H9 (cell line): Measurements from ENCODE around the gene SPHKAP. TPM values are rescaled to one million over a fixed set of nuclear protein-coding genes. Genes with fewer than 3 reads are reported as not detected.

Experiments used
- DNase-seq: peaks from one replicate; pipeline ENCODE4 v3.0.0-alpha.2; 2017
- H2AFZ ChIP-seq: one replicate; pipeline ENCODE4 v1.6.1; 2013; ENCODE audit warnings: mild to moderate bottlenecking, low read length, control low read depth, moderate library complexity
- H2AK5ac ChIP-seq: 2 replicates; pipeline ENCODE4 v1.6.1; 2013; ENCODE audit warnings: low read length, control low read depth, mixed read lengths; ENCODE audit not compliant: insufficient read length
- H2BK120ac ChIP-seq: one replicate; pipeline ENCODE4 v1.6.1; 2013; ENCODE audit warnings: low read depth, mild to moderate bottlenecking, low read length, control low read depth, inconsistent platforms; ENCODE audit not compliant: poor library complexity, severe bottlenecking
- H2BK12ac ChIP-seq: 2 replicates; pipeline ENCODE4 v1.6.1; 2013; ENCODE audit warnings: low read length, control low read depth, mixed read lengths, low read depth; ENCODE audit not compliant: insufficient read length
- H2BK15ac ChIP-seq: 2 replicates; pipeline ENCODE4 v1.6.1; 2013; ENCODE audit warnings: low read depth, low read length, control low read depth
- H2BK20ac ChIP-seq: one replicate; pipeline ENCODE4 v1.6.1; 2013; ENCODE audit warnings: low read depth, mild to moderate bottlenecking, low read length, control low read depth, inconsistent platforms; ENCODE audit not compliant: poor library complexity, severe bottlenecking
- H2BK5ac ChIP-seq: 2 replicates; pipeline ENCODE4 v1.6.1; 2013; ENCODE audit warnings: low read length, control low read depth, mixed read lengths; ENCODE audit not compliant: insufficient read length
- H3K14ac ChIP-seq: 2 replicates; pipeline ENCODE4 v1.6.1; 2013; ENCODE audit warnings: low read length, control low read depth; ENCODE audit not compliant: insufficient read depth
- H3K18ac ChIP-seq: 2 replicates; pipeline ENCODE4 v1.6.1; 2013; ENCODE audit warnings: low read depth, mild to moderate bottlenecking, mixed read lengths, low read length, control low read depth; ENCODE audit not compliant: insufficient read length
- H3K23ac ChIP-seq: 2 replicates; pipeline ENCODE4 v1.6.1; 2013; ENCODE audit warnings: low read length, control low read depth, mixed read lengths, low read depth; ENCODE audit not compliant: insufficient read length
- H3K23me2 ChIP-seq: 2 replicates; pipeline ENCODE4 v1.6.1; 2013; ENCODE audit warnings: low read depth, mild to moderate bottlenecking, mixed read lengths, low read length, control low read depth; ENCODE audit not compliant: insufficient read length, poor library complexity, severe bottlenecking
- H3K27ac ChIP-seq: 2 replicates; pipeline ENCODE4 v1.5.1; 2013; ENCODE audit warnings: low read length, control low read depth, mixed read lengths, low read depth; ENCODE audit not compliant: insufficient read length
- H3K27me3 ChIP-seq: 2 replicates; pipeline ENCODE4 v1.6.1; 2013; ENCODE audit warnings: low read length, control low read depth, inconsistent platforms; ENCODE audit not compliant: insufficient read depth
- H3K4ac ChIP-seq: 2 replicates; pipeline ENCODE4 v1.6.1; 2013; ENCODE audit warnings: low read depth, mild to moderate bottlenecking, control low read depth, inconsistent platforms, low read length, moderate library complexity
- H3K4me1 ChIP-seq: 2 replicates; pipeline ENCODE4 v1.6.1; 2013; ENCODE audit warnings: low read length, control low read depth, inconsistent platforms; ENCODE audit not compliant: insufficient read depth
- H3K4me2 ChIP-seq: 2 replicates; pipeline ENCODE4 v1.6.1; 2013; ENCODE audit warnings: low read length, control low read depth, mixed read lengths; ENCODE audit not compliant: insufficient read length, insufficient read depth
- H3K56ac ChIP-seq: 2 replicates; pipeline ENCODE4 v1.6.1; 2013; ENCODE audit warnings: low read depth, mild to moderate bottlenecking, mixed read lengths, low read length, control low read depth; ENCODE audit not compliant: insufficient read length
- H3K79me1 ChIP-seq: 2 replicates; pipeline ENCODE4 v1.6.1; 2013; ENCODE audit warnings: low read depth, mild to moderate bottlenecking, moderate library complexity, low read length, control low read depth, inconsistent platforms; ENCODE audit not compliant: insufficient read depth, poor library complexity, severe bottlenecking
- H3K79me2 ChIP-seq: 2 replicates; pipeline ENCODE4 v1.6.1; 2013; ENCODE audit warnings: low read length, control low read depth, inconsistent platforms; ENCODE audit not compliant: insufficient read depth
- H3K9ac ChIP-seq: 2 replicates; pipeline ENCODE4 v1.6.1; 2013; ENCODE audit warnings: low read length, control low read depth, mixed read lengths; ENCODE audit not compliant: insufficient read length; ENCODE audit errors: extremely low read depth
- H3K9me3 ChIP-seq: one replicate; pipeline ENCODE4 v1.6.1; 2013; ENCODE audit warnings: low read depth, low read length, inconsistent platforms; ENCODE audit not compliant: control insufficient read depth
- H3T11ph ChIP-seq: one replicate; pipeline ENCODE4 v1.6.1; 2013; ENCODE audit warnings: mild to moderate bottlenecking, low read length, control low read depth, inconsistent platforms
- H4K20me1 ChIP-seq: one replicate; pipeline ENCODE4 v1.6.1; 2013; ENCODE audit not compliant: control insufficient read depth, insufficient read length, insufficient read depth
- H4K5ac ChIP-seq: 2 replicates; pipeline ENCODE4 v1.6.1; 2013; ENCODE audit warnings: low read depth, mild to moderate bottlenecking, mixed read lengths, low read length, control low read depth; ENCODE audit not compliant: insufficient read length
- H4K8ac ChIP-seq: replicated peaks from 2 replicates; pipeline ENCODE4 v1.6.1; 2013; ENCODE audit warnings: low read length, control low read depth, mixed read lengths, low read depth; ENCODE audit not compliant: insufficient read length
- H4K91ac ChIP-seq: 2 replicates; pipeline ENCODE4 v1.6.1; 2013; ENCODE audit warnings: low read depth, mild to moderate bottlenecking, moderate library complexity, mixed read lengths, low read length, control low read depth; ENCODE audit not compliant: insufficient read length
- H3K27ac Mint-ChIP-seq, 3 experiments: 2 replicates in 2 of 3; 3 replicates in 1 of 3; pipeline ENCODE4 v1.8.0; 2020 to 2021; ENCODE audit warnings: mixed read lengths in 3 of 3, mild to moderate bottlenecking in 1 of 3, moderate library complexity in 1 of 3
- H3K27me3 Mint-ChIP-seq: 2 replicates; pipeline ENCODE4 v1.8.0; 2021; ENCODE audit warnings: low read depth, mild to moderate bottlenecking, moderate library complexity, mixed read lengths
- H3K36me3 Mint-ChIP-seq, 3 experiments: 2 replicates in 2 of 3; 3 replicates in 1 of 3; pipeline ENCODE4 v1.8.0; 2020 to 2021; ENCODE audit warnings: low read depth in 3 of 3, mixed read lengths in 3 of 3; ENCODE audit not compliant: insufficient read depth in 1 of 3
- H3K4me1 Mint-ChIP-seq, 2 experiments: 2 replicates each; pipeline ENCODE4 v1.8.0; 2020; ENCODE audit warnings: mixed read lengths in 2 of 2
- H3K4me3 Mint-ChIP-seq, 2 experiments: 2 replicates in 1 of 2; 3 replicates in 1 of 2; pipeline ENCODE4 v1.8.0; 2020 to 2021; ENCODE audit warnings: mild to moderate bottlenecking in 2 of 2, mixed read lengths in 2 of 2, moderate library complexity in 1 of 2
- H3K9me3 Mint-ChIP-seq, 2 experiments: 2 replicates in 1 of 2; 3 replicates in 1 of 2; pipeline ENCODE4 v1.8.0; 2020; ENCODE audit warnings: mild to moderate bottlenecking in 2 of 2, mixed read lengths in 2 of 2, moderate library complexity in 1 of 2
- WGBS: extraction: QIAGEN DNeasy Blood & Tissue Kit; methylation state at CpG from one replicate; pipeline ENCODE4 v1.1.7; 2013; ENCODE audit warnings: missing lambda C conversion rate, low lambda C conversion rate, mixed read lengths; ENCODE audit not compliant: insufficient read length; ENCODE audit errors: extremely low coverage; 5-methylcytosine and 5-hydroxymethylcytosine counted together
- total RNA-seq: library from RNA; stranded (reverse); gene quantifications from 2 replicates; pipeline ENCODE4 v1.2.1, GENCODE V29; 2021
- TF ChIP-seq, protein P1 (sequence below): fragments of 200-600 bp; sonication (generic); conservative IDR thresholded peaks from 3 replicates; pipeline ENCODE4 v1.8.0; 2021; ENCODE audit warnings: antibody characterized with exemption, mild to moderate bottlenecking

Gene SPHKAP
- total RNA-seq, 1 experiment from 2014 or later, result not detected

GRCh38 chr2:227996366-227996765 is 185.1 kb downstream of the SPHKAP start:
- H4K5ac ChIP-seq, result no peak overlapping the region
- H4K91ac ChIP-seq, result no peak overlapping the region
- H2BK120ac ChIP-seq, result no peak overlapping the region
- peak overlapping the region in 1 of 3 experiments; percentile 35; a peak in 2 of 7 replicates for H3K27ac Mint-ChIP-seq
- H2AFZ ChIP-seq, result no peak overlapping the region
- no CpG with 5 or more reads among the region's 3 CpGs for WGBS
- no peak overlapping the region for H3T11ph ChIP-seq
- H4K20me1 ChIP-seq, result no peaks in the 10 kb centered on the region
- H3K14ac ChIP-seq, result no peak overlapping the region
- no peak overlapping the region for H3K27ac ChIP-seq
- no peaks in the 10 kb centered on the region for H3K27me3 Mint-ChIP-seq
- no peak overlapping the region for H3K4ac ChIP-seq
- TF ChIP-seq, protein P1, sequence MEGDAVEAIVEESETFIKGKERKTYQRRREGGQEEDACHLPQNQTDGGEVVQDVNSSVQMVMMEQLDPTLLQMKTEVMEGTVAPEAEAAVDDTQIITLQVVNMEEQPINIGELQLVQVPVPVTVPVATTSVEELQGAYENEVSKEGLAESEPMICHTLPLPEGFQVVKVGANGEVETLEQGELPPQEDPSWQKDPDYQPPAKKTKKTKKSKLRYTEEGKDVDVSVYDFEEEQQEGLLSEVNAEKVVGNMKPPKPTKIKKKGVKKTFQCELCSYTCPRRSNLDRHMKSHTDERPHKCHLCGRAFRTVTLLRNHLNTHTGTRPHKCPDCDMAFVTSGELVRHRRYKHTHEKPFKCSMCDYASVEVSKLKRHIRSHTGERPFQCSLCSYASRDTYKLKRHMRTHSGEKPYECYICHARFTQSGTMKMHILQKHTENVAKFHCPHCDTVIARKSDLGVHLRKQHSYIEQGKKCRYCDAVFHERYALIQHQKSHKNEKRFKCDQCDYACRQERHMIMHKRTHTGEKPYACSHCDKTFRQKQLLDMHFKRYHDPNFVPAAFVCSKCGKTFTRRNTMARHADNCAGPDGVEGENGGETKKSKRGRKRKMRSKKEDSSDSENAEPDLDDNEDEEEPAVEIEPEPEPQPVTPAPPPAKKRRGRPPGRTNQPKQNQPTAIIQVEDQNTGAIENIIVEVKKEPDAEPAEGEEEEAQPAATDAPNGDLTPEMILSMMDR, result no peak
- H4K8ac ChIP-seq, result no peak overlapping the region
- no peak overlapping the region for H2BK12ac ChIP-seq
- no peaks in the 10 kb centered on the region for H3K27me3 ChIP-seq
- H3K4me1 ChIP-seq, result no peaks in the 10 kb centered on the region
- no peak overlapping the region for H2BK15ac ChIP-seq
- no peaks in the 10 kb centered on the region for H3K9me3 ChIP-seq
- H3K36me3 Mint-ChIP-seq, result no peaks in the 10 kb centered on the region
- no peak overlapping the region for H3K18ac ChIP-seq
- no peak overlapping the region for H3K4me3 Mint-ChIP-seq
- DNase-seq, result no peak
- H3K23ac ChIP-seq, result no peak overlapping the region
- no peaks in the 10 kb centered on the region for H3K79me1 ChIP-seq
- no peak overlapping the region for H2BK5ac ChIP-seq
- peaks cover 10 to 16% of the 10 kb centered on the region in 2 experiments for H3K4me1 Mint-ChIP-seq
- H3K79me2 ChIP-seq, result no peaks in the 10 kb centered on the region
- no peak overlapping the region for H2BK20ac ChIP-seq
- no peak overlapping the region for H3K4me2 ChIP-seq
- H3K56ac ChIP-seq, result no peak overlapping the region
- no peak overlapping the region for H2AK5ac ChIP-seq
- H3K9me3 Mint-ChIP-seq, result 0 out of 5 replicates have a peak, but pooled peaks cover 0 to 6% of the 10 kb centered on the region in 2 experiments
- H3K9ac ChIP-seq, result no peak overlapping the region
- H3K23me2 ChIP-seq, result no peaks in the 10 kb centered on the region
